WTC11 (cell line): ENCODE measurements around the gene KANK3. TPM values are rescaled to one million over a fixed set of nuclear protein-coding genes. Genes with fewer than 3 reads are reported as not detected.
A peak's percentile ranks its signal among the peaks of the same experiment; 100 is the strongest.
"Not testable (repeated sequence)": the region's sequence is repeated elsewhere in the genome, so short reads cannot be mapped to it uniquely, and the experiment has no call there.

Experiments used
- ATAC-seq: fragments of 200-7000 bp; cut with Tn5 transposase; 2 replicates; pipeline ENCODE4 v1.10.0; 2021; ENCODE audit warnings: mild to moderate bottlenecking, moderate library complexity
- CTCF ChIA-PET: fragments of 300-600 bp; sonication (Branson Sonifier 250); formaldehyde crosslinking; loops from one replicate; lab custom pipeline; 2021; ENCODE audit warnings: antibody characterized with exemption; lab: Charles Lee
- POLR2A ChIA-PET: fragments of 350-600 bp; sonication (Branson Sonifier 250); formaldehyde crosslinking; loops from one replicate; lab custom pipeline; 2021; ENCODE audit warnings: antibody characterized with exemption; lab: Charles Lee
- DNase-seq: peaks from one replicate; pipeline ENCODE4 v3.0.0; 2021; ENCODE audit warnings: low spot score
- H3K27ac Mint-ChIP-seq: 2 replicates; pipeline ENCODE4 v1.8.0; 2021; ENCODE audit warnings: mixed read lengths
- H3K27me3 Mint-ChIP-seq: 2 replicates; pipeline ENCODE4 v1.8.0; 2021; ENCODE audit warnings: low read depth, mild to moderate bottlenecking, moderate library complexity, mixed read lengths
- H3K36me3 Mint-ChIP-seq: 2 replicates; pipeline ENCODE4 v1.8.0; 2021; ENCODE audit warnings: mixed read lengths
- H3K4me1 Mint-ChIP-seq: 2 replicates; pipeline ENCODE4 v1.8.0; 2022; ENCODE audit warnings: mixed read lengths
- H3K4me3 Mint-ChIP-seq: 2 replicates; pipeline ENCODE4 v1.8.0; 2021; ENCODE audit warnings: mild to moderate bottlenecking, moderate library complexity, mixed read lengths
- H3K9me3 Mint-ChIP-seq: 2 replicates; pipeline ENCODE4 v1.8.0; 2021; ENCODE audit warnings: mixed read lengths
- CREB1 ChIP-seq: sonication (generic); formaldehyde crosslinking; IDR thresholded peaks from 2 replicates; pipeline ENCODE4 v1.8.0; 2023; ENCODE audit warnings: mild to moderate bottlenecking, missing genetic modification reagents
- FOXK1 ChIP-seq: sonication (generic); formaldehyde crosslinking; IDR thresholded peaks from 2 replicates; pipeline ENCODE4 v1.8.0; 2022; ENCODE audit warnings: mild to moderate bottlenecking, moderate library complexity, missing genetic modification reagents
- KAT7 ChIP-seq: sonication (generic); formaldehyde crosslinking; IDR thresholded peaks from 2 replicates; pipeline ENCODE4 v1.8.1; 2023; ENCODE audit warnings: missing genetic modification reagents, mild to moderate bottlenecking, borderline replicate concordance
- NFYB ChIP-seq: sonication (generic); formaldehyde crosslinking; conservative IDR thresholded peaks from 2 replicates; pipeline ENCODE4 v1.8.0; 2022; ENCODE audit warnings: low read depth, missing genetic modification reagents
- TEAD1 ChIP-seq: sonication (generic); formaldehyde crosslinking; IDR thresholded peaks from 2 replicates; pipeline ENCODE4 v1.8.0; 2022; ENCODE audit warnings: mild to moderate bottlenecking, missing genetic modification reagents
- ZNF263 ChIP-seq: sonication (generic); formaldehyde crosslinking; IDR thresholded peaks from 2 replicates; pipeline ENCODE4 v1.8.1; 2022; ENCODE audit warnings: low read depth, mild to moderate bottlenecking, moderate library complexity, missing genetic modification reagents
- ZNF396 ChIP-seq: fragments of 250-450 bp; sonication (Bioruptor Pico); IDR thresholded peaks from 2 replicates; pipeline ENCODE4 v1.8.0; 2021; ENCODE audit warnings: mild to moderate bottlenecking, moderate library complexity, borderline replicate concordance
- total RNA-seq: library from RNA; stranded (reverse); gene quantifications from 3 replicates; pipeline ENCODE4 v1.2.3, GENCODE V29; 2021
- TF ChIP-seq, protein P1 (sequence below): sonication (generic); formaldehyde crosslinking; IDR thresholded peaks from 2 replicates; pipeline ENCODE4 v1.8.1; 2023; ENCODE audit warnings: mild to moderate bottlenecking, missing genetic modification reagents

KANK3 gene
- total RNA-seq, 1 experiment from 2014 or later: 8.0 TPM

DNA sequence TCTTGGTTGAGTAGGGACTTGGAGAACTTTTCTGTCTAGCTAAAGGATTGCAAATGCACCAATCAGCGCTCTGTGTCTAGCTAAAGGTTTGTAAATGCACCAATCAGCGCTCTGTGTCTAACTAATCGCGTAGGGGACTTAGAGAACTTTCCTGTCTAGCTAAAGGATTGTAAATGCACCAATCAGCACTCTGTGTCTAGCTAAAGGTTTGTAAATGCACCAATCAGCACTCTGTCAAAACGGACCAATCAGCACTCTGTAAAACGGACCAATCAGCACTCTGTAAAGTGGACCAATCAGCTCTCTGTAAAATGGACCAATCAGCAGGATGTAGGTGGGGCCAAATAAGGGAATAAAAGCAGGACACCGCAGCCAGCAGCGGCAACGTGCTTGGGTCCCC is 43.4 kb upstream of the KANK3 start:
- peak; percentile 49; the same call in 1 of the 2 replicates for TF ChIP-seq NFYB (CRISPR knock-in tag)
- CTCF ChIA-PET: interaction anchor here (0.6 to 0.9 kb wide), 2 partner anchors 27 to 33 kb away, joined by 3 read pairs; partner anchors contain the start of gene MARCHF2
- H3K27me3 Mint-ChIP-seq, ATAC-seq, H3K27ac Mint-ChIP-seq, DNase-seq, POLR2A ChIA-PET, H3K4me3 Mint-ChIP-seq: not testable (repeated sequence)
- H3K36me3 Mint-ChIP-seq: peaks cover 20% of the 10 kb centered on the region
- H3K4me1 Mint-ChIP-seq: peaks cover 18% of the 10 kb centered on the region
- peaks cover 21% of the 10 kb centered on the region for H3K9me3 Mint-ChIP-seq

DNA sequence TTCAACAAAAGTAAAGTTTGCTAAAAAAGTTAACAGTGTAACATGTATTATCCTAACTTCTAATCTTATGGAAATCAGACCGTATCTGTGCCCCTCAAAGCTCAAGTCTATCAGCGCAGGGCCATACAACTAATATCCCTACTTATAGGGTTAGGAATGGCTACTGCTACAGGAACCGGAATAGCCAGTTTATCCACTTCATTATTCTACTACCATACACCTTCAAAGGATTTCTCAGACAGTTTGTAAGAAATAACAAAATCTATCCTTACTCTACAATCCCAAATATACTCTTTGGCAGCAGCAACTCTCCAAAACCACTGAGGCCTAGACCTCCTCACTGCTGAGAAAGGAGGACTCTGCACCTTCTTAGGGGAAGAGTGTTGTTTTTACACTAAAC is 42.5 kb upstream of the KANK3 start:
- POLR2A ChIA-PET, ATAC-seq, H3K27ac Mint-ChIP-seq, DNase-seq, CTCF ChIA-PET, H3K4me3 Mint-ChIP-seq, H3K27me3 Mint-ChIP-seq: not testable (repeated sequence)
- Mint-ChIP-seq H3K9me3 (peaks cover 21% of the 10 kb centered on the region), H3K4me1 (peaks cover 22% of the 10 kb centered on the region), H3K36me3 (peaks cover 20% of the 10 kb centered on the region)

- POLR2A ChIA-PET, ATAC-seq: not testable (repeated sequence)
- H3K9me3 Mint-ChIP-seq: peaks cover 21% of the 10 kb centered on the region
These were observed 42.0 kb upstream of the KANK3 start for GRCh38 chr19:8385103-8385502.

DNA sequence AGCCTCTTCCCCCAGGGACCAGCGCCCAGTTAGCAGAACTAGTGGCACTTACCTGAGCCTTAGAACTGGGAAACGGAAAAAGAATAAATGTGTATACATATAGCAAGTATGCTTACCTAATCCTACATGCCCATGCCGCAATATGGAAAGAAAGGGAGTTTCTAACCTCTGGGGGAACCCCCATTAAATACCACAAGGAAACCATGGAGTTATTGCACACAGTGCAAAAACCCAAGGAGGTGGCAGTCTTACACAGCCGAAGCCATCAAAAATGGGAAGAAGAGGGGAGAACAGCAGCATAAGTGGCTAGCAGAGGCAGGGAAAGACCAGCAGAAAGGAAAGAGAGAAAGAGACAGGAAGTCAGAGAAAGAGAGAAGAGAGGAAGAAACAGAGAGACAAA is 41.5 kb upstream of the KANK3 start:
- H3K27ac Mint-ChIP-seq, H3K27me3 Mint-ChIP-seq, POLR2A ChIA-PET, DNase-seq, CTCF ChIA-PET, H3K4me3 Mint-ChIP-seq, ATAC-seq: not testable (repeated sequence)
- Mint-ChIP-seq H3K9me3 (peaks cover 22% of the 10 kb centered on the region), H3K36me3 (peaks cover 22% of the 10 kb centered on the region), H3K4me1 (peaks cover 32% of the 10 kb centered on the region)

More at GRCh38 chr19:8385103-8385502, 42.0 kb upstream of the KANK3 start:
- Mint-ChIP-seq H3K36me3 (peaks cover 20% of the 10 kb centered on the region), H3K4me1 (peaks cover 27% of the 10 kb centered on the region)
- H3K4me3 Mint-ChIP-seq, H3K27me3 Mint-ChIP-seq, H3K27ac Mint-ChIP-seq, DNase-seq, CTCF ChIA-PET: not testable (repeated sequence)

DNA sequence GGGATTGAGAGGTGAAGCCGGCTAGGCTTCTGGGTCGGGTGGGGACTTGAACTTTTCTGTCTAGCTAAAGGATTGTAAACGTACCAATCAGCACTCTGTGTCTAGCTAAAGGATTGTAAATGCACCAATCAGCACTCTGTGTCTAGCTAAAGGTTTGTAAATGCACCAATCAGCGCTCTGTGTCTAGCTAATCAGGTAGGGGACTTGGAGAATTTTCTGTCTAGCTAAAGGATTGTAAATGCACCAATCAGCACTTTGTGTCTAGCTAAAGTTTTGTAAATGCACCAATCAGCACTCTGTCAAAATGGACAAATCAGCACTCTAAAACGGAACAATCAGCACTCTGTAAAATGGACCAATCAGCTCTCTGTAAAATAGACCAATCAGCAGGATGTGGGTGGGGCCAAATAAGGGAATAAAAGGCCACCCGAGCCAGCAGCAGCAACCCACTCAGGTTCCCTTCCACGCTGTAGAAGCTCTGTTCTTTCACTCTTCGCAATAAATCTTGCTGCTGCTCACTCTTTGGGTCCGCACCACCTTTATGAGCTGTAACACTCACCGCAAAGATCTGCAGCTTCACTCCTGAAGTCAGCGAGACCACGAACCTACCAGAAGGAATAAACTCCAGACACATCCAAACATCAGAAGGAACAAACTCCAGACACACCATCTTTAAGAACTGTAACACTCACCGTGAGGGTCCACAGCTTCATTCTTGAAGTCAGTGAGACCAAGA is 36.3 kb upstream of the KANK3 start:
- Mint-ChIP-seq H3K9me3 (peaks cover 17% of the 10 kb centered on the region), H3K27ac (peak overlapping the region; percentile 54; the same call in 1 of the 2 replicates), H3K36me3 (peaks cover 17% of the 10 kb centered on the region), H3K4me1 (peaks cover 21% of the 10 kb centered on the region), H3K4me3 (peak overlapping the region; percentile 54; the same call in 1 of the 2 replicates)
- H3K27me3 Mint-ChIP-seq, POLR2A ChIA-PET, ATAC-seq, DNase-seq: not testable (repeated sequence)
- CTCF ChIA-PET: interaction anchor here (1.9 to 3.9 kb wide), 2 partner anchors 26 to 34 kb away, joined by 5 to 20 read pairs; partner anchors contain the start of gene MARCHF2
- peak; percentile 62 for TF ChIP-seq NFYB (CRISPR knock-in tag)

DNA sequence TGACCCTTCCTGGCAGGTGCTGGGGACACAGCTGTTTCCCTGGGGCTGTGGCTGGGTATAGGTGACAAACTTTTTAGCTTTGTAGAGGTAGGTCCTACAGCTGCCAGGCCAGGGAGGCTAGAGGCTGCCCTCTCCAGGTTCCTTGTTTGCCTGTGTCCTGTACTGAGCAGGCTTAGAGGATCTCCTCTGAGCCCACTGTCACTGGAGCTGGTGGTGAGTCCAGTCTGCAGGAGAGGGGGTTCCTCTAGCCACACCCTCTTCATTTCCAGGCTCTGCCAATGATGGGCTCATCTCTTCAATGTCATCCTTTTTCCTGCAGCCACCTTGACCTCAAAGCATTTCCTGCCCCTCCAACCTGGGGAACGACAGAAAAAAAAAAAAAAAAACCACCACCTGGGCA is 34.5 kb upstream of the KANK3 start:
- no peak for ATAC-seq
- POLR2A ChIA-PET: no interaction called here
- no peak for TF ChIP-seq TEAD1 (CRISPR knock-in tag)
- TF ChIP-seq ZNF263 (CRISPR knock-in tag): no peak
- no peak for TF ChIP-seq FOXK1 (CRISPR knock-in tag)
- TF ChIP-seq CREB1 (CRISPR knock-in tag): no peak
- TF ChIP-seq KAT7 (CRISPR knock-in tag): no peak
- TF ChIP-seq, protein P1, sequence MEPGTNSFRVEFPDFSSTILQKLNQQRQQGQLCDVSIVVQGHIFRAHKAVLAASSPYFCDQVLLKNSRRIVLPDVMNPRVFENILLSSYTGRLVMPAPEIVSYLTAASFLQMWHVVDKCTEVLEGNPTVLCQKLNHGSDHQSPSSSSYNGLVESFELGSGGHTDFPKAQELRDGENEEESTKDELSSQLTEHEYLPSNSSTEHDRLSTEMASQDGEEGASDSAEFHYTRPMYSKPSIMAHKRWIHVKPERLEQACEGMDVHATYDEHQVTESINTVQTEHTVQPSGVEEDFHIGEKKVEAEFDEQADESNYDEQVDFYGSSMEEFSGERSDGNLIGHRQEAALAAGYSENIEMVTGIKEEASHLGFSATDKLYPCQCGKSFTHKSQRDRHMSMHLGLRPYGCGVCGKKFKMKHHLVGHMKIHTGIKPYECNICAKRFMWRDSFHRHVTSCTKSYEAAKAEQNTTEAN (CRISPR knock-in tag): no peak
- TF ChIP-seq ZNF396 (CRISPR knock-in tag): no peak
- H3K27ac Mint-ChIP-seq: 0 out of 2 replicates have a peak overlapping the region, but pooled peaks have one; percentile 29
- H3K4me3 Mint-ChIP-seq: no peak overlapping the region
- no peak for DNase-seq
- peaks cover 17% of the 10 kb centered on the region for H3K9me3 Mint-ChIP-seq
- peaks cover 24% of the 10 kb centered on the region for H3K36me3 Mint-ChIP-seq
- H3K27me3 Mint-ChIP-seq: peaks cover 2% of the 10 kb centered on the region; the same call in 1 of the 2 replicates
- CTCF ChIA-PET: interaction anchor here (2.1 to 3.9 kb wide), 2 partner anchors 10 to 24 kb away, joined by 5 to 20 read pairs; no protein-coding TSS in a partner anchor
- H3K4me1 Mint-ChIP-seq: peaks cover 21% of the 10 kb centered on the region

DNA sequence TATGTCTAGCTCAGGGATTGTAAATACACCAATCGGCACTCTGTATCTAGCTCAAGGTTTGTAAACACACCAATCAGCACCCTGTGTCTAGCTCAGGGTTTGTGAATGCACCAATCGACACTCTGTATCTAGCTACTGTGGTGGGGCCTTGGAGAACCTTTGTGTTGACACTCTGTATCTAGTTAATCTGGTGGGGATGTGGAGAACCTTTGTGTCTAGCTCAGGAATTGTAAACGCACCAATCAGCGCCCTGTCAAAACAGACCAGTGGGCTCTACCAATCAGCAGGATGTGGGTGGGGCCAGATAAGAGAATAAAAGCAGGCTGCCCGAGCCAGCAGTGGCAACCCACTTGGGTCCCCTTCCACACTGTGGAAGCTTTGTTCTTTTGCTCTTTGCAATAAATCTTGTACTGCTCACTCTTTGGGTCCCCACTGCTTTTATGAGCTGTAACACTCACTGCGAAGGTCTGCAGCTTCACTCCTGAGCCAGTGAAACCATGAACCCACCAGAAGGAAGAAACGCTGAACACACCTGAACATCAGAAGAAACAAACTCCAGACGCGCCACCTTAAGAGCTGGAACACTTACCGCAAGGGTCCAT is 33.4 kb upstream of the KANK3 start:
- Mint-ChIP-seq H3K36me3 (peaks cover 24% of the 10 kb centered on the region), H3K4me1 (peaks cover 20% of the 10 kb centered on the region), H3K9me3 (peaks cover 17% of the 10 kb centered on the region)
- H3K4me3 Mint-ChIP-seq, H3K27ac Mint-ChIP-seq, ATAC-seq, H3K27me3 Mint-ChIP-seq, DNase-seq: not testable (repeated sequence)
- ChIA-PET CTCF (interaction anchor here (2.1 to 3.9 kb wide), 2 partner anchors 9 to 23 kb away, joined by 5 to 20 read pairs; no protein-coding TSS in a partner anchor), POLR2A (interaction anchor here (0.6 kb wide), 1 partner anchor 38 kb away, joined by 4 read pairs; no protein-coding TSS in a partner anchor)

- H3K4me3 Mint-ChIP-seq, ATAC-seq, CTCF ChIA-PET, H3K27ac Mint-ChIP-seq, H3K27me3 Mint-ChIP-seq, POLR2A ChIA-PET, DNase-seq: not testable (repeated sequence)
- Mint-ChIP-seq H3K9me3 (peaks cover 17% of the 10 kb centered on the region), H3K4me1 (peaks cover 13% of the 10 kb centered on the region), H3K36me3 (peaks cover 24% of the 10 kb centered on the region)
These were observed 32.7 kb upstream of the KANK3 start for GRCh38 chr19:8375766-8376165.
